ENCODE results near the gene BBOF1. TPM values are rescaled to one million over a fixed set of nuclear protein-coding genes. Genes with fewer than 3 reads are reported as not detected.
A peak's percentile ranks its signal among the peaks of the same experiment; 100 is the strongest.
"Not testable (repeated sequence)": the region's sequence is repeated elsewhere in the genome, so short reads cannot be mapped to it uniquely, and the experiment has no call there.

The BBOF1 gene

DNA sequence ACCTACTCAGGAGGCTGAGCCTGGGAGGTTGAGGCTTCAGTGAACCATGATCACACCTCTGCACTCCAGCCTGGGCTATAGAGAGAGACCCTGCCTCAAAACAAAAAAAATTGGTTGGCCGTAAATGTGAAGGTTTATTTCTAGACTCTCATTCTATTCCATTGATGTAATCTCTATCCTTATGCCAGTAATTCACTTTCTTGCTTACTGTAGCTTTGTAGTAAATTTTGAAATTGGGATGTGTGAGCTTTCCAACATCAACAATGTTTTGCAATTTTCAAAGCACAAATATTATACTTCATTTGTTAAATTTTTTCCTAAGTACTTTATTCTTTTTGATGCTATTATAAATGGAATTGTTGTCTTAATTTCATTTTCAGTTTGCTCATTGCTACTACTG, 90.2 kb downstream of the BBOF1 start:
- Histone ChIP-seq H2BK15ac (ENCODE audit: low read length) (no peak overlapping the region), H3K9ac (ENCODE audit: low read depth, low read length, poor library complexity) (no peak overlapping the region), H3K27ac (replicated peaks; ENCODE audit: low read length) (no peak overlapping the region), H3K4ac (ENCODE audit: low read length) (no peak overlapping the region), H3K27me3 (ENCODE audit: control insufficient read depth in 3 of 3, insufficient read depth in 3 of 3, low read depth in 1 of 3, low read length in 3 of 3) (no peaks in the 10 kb centered on the region), H3K14ac (ENCODE audit: low read length) (no peak overlapping the region), H3K4me2 (ENCODE audit: insufficient read depth, low read length, poor library complexity, severe bottlenecking) (no peak overlapping the region), H3K4me3 (ENCODE audit: low read length in 2 of 2) (no peak overlapping the region), H2AFZ (ENCODE audit: low read length) (no peak overlapping the region), H3K4me1 (ENCODE audit: control insufficient read depth in 2 of 2, insufficient read depth in 1 of 2, low read depth in 1 of 2, low read length in 2 of 2) (no peaks in the 10 kb centered on the region), H4K91ac (ENCODE audit: low read depth, low read length, poor library complexity) (no peak overlapping the region), H3K18ac (ENCODE audit: low read length) (no peak overlapping the region), H2BK12ac (ENCODE audit: low read length) (no peak overlapping the region), H3K9me3 (replicated peaks in 1 of 2; ENCODE audit: control insufficient read depth in 2 of 2, insufficient read depth in 1 of 2, low read depth in 1 of 2, low read length in 2 of 2) (no peaks in the 10 kb centered on the region), H3K79me1 (ENCODE audit: low read depth, low read length) (peaks cover 3% of the 10 kb centered on the region), H4K8ac (ENCODE audit: low read depth, low read length) (no peak overlapping the region), H2BK5ac (ENCODE audit: low read length) (no peak overlapping the region), H2BK120ac (ENCODE audit: low read depth, low read length) (no peak overlapping the region), H2AK5ac (ENCODE audit: low read depth, low read length) (no peak overlapping the region), H3K23ac (ENCODE audit: low read depth, low read length, poor library complexity) (no peak overlapping the region), H3K36me3 (replicated peaks in 1 of 2; ENCODE audit: control insufficient read depth in 2 of 2, insufficient read depth in 2 of 2, low read length in 2 of 2) (peaks cover 2 to 39% of the 10 kb centered on the region in 2 donors)
- no CpG with 5 or more reads among the region's 1 CpG for WGBS, 2 donors (ENCODE audit: extremely low coverage in 2 of 2, insufficient read length in 2 of 2, insufficient replicate concordance in 1 of 2)
- DNase-seq (ENCODE audit: low spot score), result no peak

DNA sequence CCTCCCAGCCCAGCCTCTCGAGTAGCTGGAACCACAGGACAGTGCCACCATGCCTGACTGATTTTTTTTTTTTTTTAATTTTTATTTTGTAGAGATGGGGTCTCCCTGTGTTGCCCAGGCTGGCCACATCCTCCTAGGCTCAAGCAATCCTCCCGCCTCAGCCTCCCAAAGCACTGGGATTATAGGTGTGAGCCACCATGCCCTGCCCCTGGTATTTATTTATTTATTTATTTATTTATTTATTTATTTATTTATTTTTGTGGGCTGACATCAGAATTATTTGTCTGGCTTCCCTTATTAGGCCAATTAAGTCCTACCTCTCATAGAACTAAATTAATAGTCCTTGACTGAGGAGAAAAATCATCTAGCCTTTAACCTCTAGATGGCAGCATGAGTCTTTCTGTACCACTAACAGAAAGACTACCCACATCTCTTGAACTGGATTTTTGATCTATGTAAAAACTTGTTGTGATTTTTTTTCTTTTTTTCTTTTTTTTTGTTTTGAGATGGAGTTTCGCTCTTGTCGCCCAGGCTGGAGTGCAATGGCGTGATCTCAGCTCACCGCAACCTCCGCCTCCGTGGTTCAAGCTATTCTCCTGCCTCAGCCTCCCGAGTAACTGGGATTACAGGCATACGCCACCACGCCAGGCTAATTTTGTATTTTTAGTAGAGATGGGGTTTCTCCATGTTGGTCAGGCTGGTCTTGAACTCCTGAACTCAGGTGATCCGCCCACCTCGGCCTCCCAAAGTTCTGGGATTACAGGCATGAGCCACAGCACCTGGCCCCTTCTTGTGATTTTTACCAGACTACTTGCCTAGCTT, 92.5 kb downstream of the BBOF1 start:
- not testable (repeated sequence) for H2BK15ac ChIP-seq (ENCODE audit: low read length)

More for the DNA sequence above, 92.5 kb downstream of the BBOF1 start:
- peak; percentile 31 for DNase-seq (ENCODE audit: low spot score)
- H2BK120ac ChIP-seq (ENCODE audit: low read depth, low read length); H2BK5ac ChIP-seq (ENCODE audit: low read length); H3K18ac ChIP-seq (ENCODE audit: low read length); H3K4ac ChIP-seq (ENCODE audit: low read length); H2AK5ac ChIP-seq (ENCODE audit: low read depth, low read length); H3K23ac ChIP-seq (ENCODE audit: low read depth, low read length, poor library complexity); H3K9ac ChIP-seq (ENCODE audit: low read depth, low read length, poor library complexity); H3K9me3 ChIP-seq (replicated peaks in 1 of 2; ENCODE audit: control insufficient read depth in 2 of 2, insufficient read depth in 1 of 2, low read depth in 1 of 2, low read length in 2 of 2); H3K27me3 ChIP-seq (ENCODE audit: control insufficient read depth in 3 of 3, insufficient read depth in 3 of 3, low read depth in 1 of 3, low read length in 3 of 3); H3K4me3 ChIP-seq (ENCODE audit: low read length in 2 of 2); H3K4me1 ChIP-seq (ENCODE audit: control insufficient read depth in 2 of 2, insufficient read depth in 1 of 2, low read depth in 1 of 2, low read length in 2 of 2); H2AFZ ChIP-seq (ENCODE audit: low read length); H4K8ac ChIP-seq (ENCODE audit: low read depth, low read length); H2BK12ac ChIP-seq (ENCODE audit: low read length); H3K4me2 ChIP-seq (ENCODE audit: insufficient read depth, low read length, poor library complexity, severe bottlenecking); H3K27ac ChIP-seq (replicated peaks; ENCODE audit: low read length); H4K91ac ChIP-seq (ENCODE audit: low read depth, low read length, poor library complexity); H3K14ac ChIP-seq (ENCODE audit: low read length); H3K79me1 ChIP-seq (ENCODE audit: low read depth, low read length): not testable (repeated sequence)
- peaks cover 0 to 22% of the 10 kb centered on the region in 2 donors for H3K36me3 ChIP-seq (replicated peaks in 1 of 2; ENCODE audit: control insufficient read depth in 2 of 2, insufficient read depth in 2 of 2, low read length in 2 of 2)
- WGBS, 2 donors (ENCODE audit: extremely low coverage in 2 of 2, insufficient read length in 2 of 2, insufficient replicate concordance in 1 of 2), result no CpG with 5 or more reads among the region's 13 CpGs

Small RNAs within 50 kb of the gene (small RNA-seq; reads per million reads assigned to genes)
- not detected for gene AC005480.2 (ENCODE audit: insufficient read depth)
